ENCODE data around the gene MIPOL1.
"Not testable (repeated sequence)": the region's sequence is repeated elsewhere in the genome, so short reads cannot be mapped to it uniquely, and the experiment has no call there.

Gene MIPOL1

DNA sequence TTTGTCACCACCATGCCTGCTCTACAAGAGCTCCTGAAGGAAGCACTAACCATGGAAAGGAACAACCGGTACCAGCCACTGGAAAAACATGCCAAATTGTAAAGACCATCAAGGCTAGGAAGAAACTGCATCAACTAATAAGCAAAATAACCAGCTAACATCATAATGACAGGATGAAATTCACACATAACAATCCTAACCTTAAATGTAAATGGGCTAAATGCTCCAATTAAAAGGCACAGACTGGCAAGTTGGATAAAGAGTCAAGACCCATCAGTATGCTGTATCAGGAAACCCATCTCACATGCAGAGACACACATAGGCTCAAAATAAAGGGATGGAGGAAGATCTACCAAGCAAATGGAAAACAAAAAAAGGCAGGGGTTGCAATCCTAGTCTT lies 97.5 kb downstream of the MIPOL1 start:
- not testable (repeated sequence) for DNase-seq

DNA sequence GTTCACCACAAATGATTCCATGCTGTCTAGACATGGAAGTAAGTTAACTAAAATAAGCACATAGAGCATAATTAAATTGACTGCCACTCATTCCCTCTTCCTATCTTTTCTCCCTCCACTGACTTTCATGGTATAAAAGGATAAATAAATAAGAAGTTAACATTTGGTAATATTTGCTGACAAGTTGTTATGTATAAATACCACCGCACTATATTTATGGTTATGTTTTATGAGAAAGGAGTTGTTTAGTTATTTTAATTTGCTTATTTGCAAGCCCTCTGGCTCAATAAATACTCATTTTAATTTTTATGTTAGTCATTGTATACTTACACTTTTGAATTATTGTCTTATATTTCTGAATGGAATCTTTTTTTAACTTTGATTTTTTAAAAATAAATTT lies 113.5 kb downstream of the MIPOL1 start:
- no peak for DNase-seq

DNA sequence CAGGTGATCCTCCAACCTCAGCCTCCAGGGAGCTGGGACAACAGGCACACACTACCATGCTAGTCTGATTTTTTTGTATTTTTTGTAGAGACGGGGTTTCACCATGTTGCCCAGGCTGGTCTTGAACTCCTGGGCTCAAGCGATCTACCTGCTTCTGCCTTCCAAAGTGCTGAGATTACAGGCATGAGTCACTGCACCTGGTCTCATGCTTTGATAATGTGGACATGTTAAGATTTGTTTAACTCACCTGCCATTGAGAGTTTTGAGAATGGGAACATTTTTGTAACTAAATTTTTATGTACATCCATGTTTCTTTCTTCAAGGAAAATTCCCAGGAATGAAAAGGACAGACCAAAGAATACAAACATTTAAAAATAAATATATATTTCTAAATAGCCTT lies 121.2 kb downstream of the MIPOL1 start:
- no peak for DNase-seq

DNA sequence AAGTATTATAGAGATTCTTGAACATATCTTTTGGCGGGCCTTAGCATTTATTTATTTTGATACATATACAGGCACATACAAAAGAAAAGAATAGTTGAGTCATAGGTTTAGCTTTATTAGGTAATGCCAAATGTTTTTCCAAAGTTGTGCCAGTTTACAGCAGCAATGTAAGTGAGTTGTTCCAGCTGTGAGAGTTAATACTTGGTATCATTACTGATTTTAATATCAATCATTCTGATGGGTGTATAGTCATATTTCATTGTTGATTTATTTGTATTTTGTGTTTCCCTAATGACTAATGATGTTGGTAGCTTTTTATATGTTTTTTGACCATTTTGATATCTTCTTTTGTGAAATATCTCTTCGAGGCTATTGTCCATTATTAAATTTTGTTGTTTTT lies 122.4 kb downstream of the MIPOL1 start:
- no peak for DNase-seq

DNA sequence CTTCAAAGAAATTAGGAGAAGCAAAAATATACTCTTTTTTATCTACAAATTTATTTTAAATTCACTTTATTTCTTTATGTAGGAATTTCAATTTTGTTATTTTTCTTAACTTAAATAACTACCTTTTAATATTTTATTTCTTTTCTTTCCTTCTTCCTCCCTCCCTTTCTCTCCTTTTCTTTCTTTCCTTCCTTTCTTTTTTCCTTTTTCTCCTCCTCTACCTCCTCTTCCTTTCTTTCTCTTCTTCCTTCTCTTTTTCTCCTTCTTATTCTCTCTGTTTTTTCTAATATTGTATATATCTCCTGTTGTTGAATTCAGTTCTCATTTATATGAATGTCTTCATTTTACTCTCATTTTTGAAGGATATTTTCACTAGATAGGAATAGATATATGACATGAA lies 127.6 kb downstream of the MIPOL1 start:
- DNase-seq = no peak

DNA sequence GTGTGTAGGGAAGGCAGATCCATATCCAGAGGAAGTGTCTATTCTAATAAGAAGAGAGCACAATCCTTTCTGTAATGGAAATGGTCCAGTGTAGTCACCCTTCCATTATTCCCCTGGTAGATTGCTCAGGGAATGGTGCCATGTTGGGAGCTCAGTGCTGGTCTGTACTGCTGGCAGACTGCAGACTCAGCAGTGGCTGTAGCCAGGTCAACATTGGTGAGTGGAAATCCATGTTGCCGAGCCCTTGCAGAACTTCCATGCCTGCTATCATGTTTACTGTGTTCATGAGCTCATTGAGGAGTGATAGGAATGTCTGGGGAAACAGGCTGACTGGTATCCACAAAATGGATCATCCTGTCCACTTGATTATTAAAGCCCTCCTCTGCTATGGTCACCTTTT lies 128.7 kb downstream of the MIPOL1 start:
- DNase-seq = no peak

DNA sequence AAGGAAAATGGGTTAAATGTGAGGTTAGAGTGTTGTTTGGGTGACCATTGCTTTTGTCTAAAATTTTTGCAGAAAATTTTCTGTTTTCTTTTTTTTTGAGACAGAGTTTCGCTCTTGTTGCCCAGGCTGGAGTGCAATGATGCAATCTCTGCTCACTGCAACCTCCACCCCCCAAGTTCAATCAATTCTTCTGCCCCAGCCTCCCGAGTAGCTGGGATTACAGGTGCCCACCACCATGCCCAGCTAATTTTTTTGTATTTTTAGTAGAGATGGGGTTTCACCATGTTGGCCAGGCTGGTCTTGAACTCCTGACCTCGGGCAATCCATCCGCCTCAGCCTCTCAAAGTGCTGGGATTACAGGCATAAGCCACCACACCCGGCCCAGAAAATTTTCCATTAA lies 130.2 kb downstream of the MIPOL1 start:
- not testable (repeated sequence) for DNase-seq

DNA sequence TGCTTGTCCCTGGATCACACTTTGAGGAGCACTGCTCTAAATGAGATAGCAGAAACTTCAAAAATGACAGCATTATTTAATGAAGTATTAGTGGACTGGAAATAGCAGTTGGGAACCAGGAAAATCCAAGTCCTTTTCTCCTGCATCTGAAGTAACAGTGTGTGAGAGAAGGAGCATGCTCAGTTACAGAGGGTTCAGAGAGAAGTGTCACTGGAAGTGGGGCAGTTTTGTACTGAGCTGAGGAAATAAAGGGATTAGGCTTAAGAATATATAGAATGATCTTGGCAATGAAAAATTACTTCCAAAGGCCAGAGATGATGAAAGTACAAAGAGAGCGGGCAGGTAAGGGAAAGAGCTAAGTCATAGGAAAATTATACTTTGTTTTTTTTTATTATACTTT lies 130.9 kb downstream of the MIPOL1 start:
- DNase-seq = no peak

DNA sequence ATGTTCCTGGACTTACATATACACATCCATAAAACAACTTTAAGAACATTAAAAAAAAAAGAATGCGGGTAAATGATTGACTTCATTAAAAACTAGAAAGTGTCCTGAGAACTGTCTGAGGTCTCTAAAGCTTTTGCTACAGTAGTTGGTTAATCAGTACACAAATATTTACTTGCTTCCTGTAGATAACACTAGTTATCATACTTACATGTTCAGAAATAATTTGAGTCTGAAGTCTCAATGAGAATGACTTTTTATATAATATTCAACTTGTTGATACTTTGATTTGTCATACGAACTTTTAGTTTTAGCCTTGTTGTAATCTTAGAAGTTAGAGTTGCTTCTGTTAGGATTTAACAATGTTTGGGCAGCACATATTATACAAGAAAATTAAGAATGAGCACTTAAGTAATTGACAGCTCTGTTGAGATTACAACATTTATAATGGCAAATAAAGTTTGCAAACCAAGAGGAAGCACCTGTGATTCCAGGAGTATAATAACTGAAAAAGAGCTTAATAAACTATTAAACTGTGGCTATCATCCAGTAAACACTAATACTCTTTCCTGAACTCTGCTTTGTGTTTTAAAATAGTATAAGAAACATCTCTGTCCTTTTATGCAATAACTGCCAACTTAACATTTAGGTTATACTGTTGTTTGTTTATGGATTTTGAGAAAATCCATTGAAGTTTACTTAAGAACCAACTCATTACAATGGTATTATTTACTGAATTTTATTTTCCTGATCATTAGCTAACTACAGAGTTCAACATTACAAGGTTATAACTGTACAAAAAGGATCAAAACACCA lies 131.7 kb downstream of the MIPOL1 start:
- DNase-seq = no peak

DNA sequence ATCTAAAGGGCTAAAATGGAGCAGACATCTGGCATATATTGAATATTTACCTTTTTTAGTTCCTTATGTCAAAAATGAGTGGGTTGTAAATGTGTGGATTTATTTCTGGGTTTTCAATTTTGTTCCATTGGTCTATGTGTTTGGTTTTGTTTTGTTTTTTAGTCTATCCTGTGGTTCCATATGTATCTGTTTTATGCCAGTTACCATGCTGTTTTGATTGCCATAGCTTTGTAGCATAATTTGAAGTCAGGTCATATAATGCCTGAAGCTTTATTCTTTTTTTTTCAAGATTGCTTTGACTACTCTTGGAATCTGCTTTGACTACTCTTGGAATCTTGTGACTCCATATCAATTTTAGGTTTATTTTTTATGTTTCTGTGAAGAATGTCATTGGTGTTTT lies 133.2 kb downstream of the MIPOL1 start:
- DNase-seq = no peak

DNA sequence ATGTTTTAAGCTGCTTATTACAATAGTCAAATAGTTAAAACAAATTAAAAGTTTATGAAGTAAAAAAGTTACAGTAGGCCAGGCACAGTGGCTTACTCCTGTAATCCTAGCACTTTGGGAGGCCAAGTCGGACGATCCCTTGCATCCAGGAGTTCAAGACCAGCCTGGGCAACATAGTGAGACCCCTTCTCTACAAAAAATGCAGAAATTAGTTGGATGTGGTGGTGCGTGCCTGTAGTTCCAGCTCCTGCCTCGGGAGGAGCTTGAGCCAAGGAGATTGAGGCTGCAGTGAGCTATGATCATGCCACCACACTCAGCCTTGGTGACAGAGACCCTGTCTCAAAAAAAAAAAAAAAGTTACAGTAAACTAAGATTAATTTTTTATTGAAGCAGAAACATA lies 142.6 kb downstream of the MIPOL1 start:
- DNase-seq = no peak

DNA sequence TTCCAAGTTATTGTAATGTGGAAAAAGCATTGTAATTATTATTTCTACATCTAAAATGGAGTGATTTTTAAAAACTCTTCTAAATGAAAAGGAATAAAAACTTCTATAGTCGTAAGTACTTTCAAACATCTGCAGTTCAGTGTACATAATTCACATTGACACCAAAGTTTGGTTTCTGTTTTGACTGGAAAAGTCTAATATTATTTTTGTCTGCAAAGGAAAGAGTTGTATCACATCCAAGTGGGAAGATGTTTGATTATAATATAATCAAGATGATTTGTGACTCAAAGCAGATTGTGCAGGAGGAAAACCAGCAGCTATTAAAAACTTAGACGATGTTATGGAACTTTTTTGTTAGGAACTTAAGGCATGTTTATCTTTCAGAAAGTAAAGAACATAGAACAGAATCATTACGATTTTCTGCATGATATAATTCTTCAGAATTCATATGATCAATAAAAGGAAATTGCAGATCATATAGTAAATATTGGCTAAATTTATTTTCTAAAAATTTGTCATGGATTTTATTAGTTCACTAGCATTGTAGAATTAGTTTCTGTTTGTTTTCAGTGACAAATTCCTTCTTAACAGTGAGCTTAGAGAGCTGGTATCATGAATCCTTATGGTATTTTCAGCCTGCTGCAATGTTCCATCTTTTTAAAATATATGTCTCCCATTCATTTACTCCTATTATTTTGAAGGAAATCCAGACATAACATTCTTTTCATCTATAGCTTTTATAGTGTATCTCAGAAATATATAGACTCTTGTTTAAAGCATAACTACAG lies 145.8 kb downstream of the MIPOL1 start:
- DNase-seq = no peak

DNA sequence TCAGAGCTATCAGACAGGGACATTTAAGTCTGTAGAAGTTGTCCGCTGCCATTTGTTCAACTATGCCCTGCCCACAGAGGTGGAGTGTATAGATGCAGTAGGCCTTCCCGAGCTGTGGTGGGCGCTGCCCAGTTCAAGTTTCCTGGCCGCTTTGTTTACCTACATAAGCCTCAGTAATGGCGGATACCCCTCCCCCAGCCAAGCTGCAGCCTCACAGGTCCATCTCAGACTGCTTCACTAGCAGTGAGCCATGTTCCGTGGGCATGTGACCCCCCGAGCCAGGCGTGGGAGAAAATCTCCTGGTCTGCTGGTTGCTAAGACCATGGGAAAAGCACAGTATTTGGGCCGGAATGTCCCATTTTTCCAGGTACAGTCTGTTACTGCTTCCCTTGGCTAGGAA lies 165.9 kb downstream of the MIPOL1 start:
- DNase-seq = no peak

DNA sequence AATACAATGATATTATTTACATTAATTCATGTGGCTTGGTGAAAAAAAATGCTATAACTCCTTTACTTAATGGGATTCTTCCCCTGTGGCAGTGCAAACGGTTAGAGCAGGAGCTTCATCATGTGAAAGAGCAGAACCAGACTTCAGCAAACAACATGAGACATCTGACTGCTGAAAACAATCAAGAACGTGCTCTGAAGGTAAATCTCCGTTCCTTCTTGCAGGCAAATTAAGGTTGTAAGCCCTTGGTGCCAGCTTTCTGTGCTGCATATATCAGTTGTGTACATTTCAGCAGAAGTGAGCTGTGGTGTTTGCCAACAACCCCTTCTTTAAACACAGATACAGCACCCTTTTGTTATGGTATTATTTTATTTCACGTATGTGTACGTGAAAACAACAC lies 171.7 kb downstream of the MIPOL1 start:
- peak; percentile 78 for DNase-seq

DNA sequence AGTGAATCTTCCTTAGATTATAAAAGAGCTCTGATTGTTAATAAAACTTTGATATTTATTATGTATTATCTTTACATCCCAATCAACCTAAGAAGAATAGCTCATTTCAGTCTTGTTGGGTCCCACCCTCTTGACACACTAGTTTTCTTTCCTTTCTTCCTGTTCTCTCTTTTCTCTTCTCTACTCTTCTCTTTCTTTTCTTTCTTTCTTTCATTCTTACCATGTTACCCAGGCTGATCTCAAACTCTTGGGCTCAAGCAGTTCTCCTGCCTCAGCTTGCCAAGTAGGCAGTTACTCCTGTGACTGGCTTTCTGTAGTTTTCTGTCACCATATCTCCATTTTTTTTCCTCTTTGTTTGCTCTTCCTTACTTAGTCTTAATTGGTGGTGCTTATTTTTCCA lies 177.8 kb downstream of the MIPOL1 start:
- DNase-seq = no peak

DNA sequence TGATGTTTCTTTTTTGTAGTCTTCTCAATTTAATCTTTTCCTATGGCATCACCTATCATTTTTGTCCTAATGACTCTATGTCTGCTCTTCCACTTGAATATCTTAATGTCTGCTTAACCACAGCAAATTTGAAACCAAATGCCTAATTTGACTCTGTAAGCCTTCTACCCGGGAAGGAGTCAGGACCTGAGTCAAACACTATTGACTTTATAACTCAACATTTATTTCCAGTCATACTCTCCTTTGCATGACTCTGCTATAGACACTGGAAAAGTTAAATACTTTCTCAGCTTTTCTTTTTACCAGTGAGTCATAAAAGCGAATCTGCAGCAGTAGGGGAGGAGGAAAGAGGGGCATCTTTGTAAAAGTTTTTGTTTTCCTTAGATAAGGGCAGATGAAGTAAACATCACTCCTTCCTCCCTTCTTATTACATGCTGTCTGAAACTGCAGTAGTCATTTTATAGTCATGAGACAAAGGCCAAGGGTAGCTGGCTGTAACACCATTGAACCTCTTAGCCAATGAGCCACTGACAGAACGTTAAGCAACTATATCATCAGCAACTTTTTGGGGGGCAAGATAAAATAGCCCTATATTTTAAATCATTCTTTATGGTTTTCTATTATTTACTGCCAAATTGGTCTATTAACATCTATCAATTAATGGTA lies 179.3 kb downstream of the MIPOL1 start:
- DNase-seq = no peak

DNA sequence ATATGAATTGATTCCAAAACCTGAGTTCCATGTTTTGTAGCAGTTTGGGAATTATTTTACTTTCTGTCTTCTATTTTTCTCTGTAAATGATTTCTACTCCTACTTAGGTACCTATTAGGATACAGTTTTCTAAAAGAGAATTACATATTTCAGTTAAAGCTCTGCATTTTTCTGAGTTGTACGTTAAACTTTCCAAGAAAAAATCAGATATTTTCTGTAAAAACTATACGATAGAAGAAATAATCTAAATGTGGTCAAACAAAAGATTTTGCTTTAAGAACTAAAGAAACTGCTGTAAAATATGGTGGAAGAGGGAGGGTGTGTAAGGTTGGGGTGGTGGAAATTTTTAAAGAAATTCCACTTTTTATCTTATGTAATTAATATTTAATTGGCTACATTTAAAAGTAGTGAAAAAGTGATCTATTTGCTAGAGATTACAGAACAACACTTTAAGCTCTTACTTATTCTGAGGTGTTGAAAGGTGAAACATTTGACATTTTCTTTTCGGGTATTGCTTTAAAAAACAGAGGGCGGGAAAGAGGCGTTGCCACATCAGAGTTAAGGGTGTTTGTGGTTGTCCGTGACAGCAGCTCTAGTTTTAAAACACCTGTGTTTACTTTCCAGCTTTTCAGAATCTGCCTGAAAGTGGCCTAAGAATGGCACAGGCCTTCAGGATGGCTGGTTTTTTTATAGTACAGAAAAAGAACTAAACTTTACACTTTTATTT lies 187.3 kb downstream of the MIPOL1 start:
- peak; percentile 85 for DNase-seq

DNA sequence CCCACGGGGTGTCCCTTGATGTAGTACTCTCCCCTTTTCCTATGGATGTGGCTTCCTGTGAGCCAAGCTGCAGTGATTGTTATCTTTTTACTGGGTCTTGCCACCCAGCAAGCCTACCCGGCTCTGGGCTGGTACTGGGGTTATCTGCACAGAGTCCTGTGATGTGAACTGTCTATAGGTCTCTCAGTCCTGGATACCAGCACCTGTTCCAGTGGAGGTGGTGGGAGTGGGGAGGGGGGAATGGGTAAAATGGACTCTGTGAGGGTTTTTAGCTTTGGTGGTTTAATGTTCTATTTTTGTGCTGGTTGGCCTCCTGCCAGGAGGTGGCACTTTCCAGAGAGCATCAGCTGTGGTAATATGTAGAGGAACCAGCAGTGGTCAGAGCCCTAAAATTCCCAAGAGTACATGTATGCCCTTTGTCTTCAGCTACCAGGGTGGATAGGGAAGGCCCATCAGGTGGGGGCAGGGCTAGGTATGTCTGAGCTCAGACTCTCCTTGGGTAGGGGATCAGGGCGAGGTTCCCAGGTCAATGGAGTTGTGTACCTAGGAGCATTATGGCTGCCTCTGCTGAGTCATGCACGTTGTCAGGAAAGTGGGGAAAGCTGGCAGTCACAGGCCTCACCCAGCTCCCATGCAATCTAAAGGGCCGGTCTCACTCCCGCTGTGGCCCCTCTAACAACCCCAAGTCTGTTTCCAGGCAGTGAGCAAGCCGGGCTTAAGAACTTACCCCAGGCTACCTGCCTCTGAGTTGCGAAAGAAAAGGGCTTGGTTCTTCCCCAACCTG lies 199.6 kb downstream of the MIPOL1 start:
- not testable (repeated sequence) for DNase-seq

DNA sequence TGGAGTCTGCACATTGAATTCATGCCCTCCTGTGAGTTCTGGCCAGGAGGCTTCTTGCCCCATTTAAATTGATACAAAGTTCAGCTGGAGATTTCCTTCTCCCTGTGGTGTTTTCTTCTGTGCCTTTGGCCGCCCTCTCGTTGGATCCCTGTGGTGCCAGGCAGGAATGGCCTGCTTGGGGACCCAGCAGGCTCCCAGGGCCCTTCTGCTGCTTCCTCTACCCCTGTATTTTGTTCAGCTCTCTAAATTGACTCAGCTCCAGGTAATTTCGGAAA lies 200.1 kb downstream of the MIPOL1 start:
- no peak for DNase-seq

DNA sequence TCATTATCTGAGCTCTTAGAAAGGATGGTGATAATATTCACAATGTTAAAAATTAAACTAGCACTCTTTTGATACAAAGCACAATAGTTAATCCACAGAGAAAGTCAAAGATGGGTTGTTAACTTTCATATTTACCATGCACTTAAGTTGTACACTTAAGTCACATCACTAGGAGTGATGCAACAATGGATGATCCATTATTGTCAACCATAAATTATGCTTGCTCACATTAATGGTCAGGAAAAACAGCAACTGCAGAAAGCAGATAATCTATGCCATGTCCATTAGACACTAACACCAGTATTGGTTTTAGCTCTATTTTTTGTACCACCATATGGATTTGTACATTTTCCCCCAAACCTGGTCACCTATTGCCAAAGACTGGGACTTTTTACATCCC lies 201.8 kb downstream of the MIPOL1 start:
- DNase-seq = no peak

DNA sequence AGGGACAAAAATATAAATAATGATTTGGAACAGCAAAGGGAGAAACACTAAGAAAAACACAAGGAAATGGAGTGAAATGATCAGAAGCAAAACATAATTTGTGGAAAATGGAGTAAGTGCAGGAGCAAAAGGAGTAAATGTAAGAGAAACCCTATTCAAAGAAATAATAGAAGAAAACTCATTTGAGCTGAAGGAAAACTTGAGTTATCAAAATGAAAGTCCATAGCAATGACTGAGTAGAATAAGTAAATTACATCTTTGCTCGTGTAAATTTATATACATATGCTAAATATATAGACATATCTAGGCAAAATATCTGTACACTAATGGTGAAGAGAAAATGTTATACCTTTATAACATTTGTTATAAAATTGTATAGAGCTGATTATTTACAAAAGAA lies 203.4 kb downstream of the MIPOL1 start:
- no peak for DNase-seq

DNA sequence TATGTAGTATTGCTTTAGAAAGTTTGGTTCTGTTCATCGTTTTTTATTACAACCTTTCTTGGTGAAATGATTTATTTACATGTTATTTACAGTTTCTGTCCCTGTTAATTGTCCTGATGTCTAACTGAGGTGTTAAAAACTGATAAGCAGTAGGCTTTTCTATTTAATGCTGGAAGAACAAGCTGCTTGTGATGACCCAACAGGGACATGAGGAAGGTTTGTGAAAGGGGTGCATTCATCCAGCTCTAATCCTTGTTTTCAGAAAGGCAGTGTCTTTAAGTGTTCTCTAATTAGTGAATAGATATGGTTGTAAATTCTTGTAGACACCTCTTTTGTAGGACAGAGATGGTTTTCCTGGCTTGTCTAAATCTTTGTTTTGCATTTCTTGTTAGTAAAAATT lies 205.9 kb downstream of the MIPOL1 start:
- no peak for DNase-seq

DNA sequence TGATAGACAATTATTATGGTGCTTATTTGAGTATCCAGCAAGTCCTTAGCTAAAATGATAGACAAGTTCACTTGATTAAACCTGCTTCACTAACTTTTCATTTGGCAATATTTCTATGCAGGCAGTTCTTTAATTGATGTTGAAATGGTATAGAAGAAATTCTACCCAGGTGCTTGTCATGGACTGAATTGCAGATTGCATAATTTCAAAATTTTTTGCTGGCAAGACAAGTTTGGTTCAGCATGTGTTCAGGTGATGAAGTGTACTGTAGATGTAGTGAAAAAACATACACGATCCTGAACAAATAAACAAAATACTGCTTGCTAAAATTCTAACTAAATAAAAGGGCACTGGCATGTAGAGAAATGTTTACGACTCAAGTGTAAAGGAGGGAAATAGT lies 208.4 kb downstream of the MIPOL1 start:
- DNase-seq = no peak
